ENCODE results near the gene ROM1. TPM values are rescaled to one million over a fixed set of nuclear protein-coding genes. Genes with fewer than 3 reads are reported as not detected.

ROM1 gene
- total RNA-seq, 1 experiment from 2014 or later: 2.7 TPM

DNA sequence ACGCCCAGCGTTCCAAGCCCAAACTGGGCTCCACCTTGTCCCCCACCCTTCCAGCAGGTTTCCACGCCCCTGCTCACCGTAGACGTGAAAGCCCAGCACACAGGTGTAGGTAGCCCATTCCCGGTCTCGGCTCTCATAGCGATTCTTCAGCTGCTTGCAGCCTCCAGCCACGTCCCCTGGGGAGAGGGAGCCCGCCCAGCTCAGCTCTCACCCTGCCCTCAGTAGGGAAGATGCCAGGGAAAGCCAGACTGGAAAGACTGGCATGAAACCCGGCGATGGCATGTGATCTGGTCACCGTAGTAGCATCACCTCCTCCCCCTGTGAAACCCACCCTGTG, 10.0 kb upstream of the ROM1 start:
- ChIA-PET CTCF (no interaction called here), POLR2A (no interaction called here)
- H3K27ac ChIP-seq (ENCODE audit: low read length): no peak overlapping the region
- no peaks in the 10 kb centered on the region for H3K9me3 ChIP-seq (ENCODE audit: control insufficient read depth, insufficient read depth, low read depth, low read length)
- H3K36me3 ChIP-seq (ENCODE audit: control insufficient read depth, insufficient read depth, low read length): peaks cover 17% of the 10 kb centered on the region
- in situ Hi-C loops (cut with HindIII; ENCODE audit: low pct_unique_long_range_greater_than_20kb, low sequenced_read_pairs): no loop called here
- intact Hi-C loops (cut with micrococcal nuclease; ENCODE audit: unreplicated experiment): no loop called here
- peaks cover 26% of the 10 kb centered on the region for H3K4me1 ChIP-seq (ENCODE audit: control insufficient read depth, insufficient read depth, low read length)
- no peak for DNase-seq (ENCODE audit: low read depth, low spot score)
- H3K27me3 ChIP-seq (ENCODE audit: control insufficient read depth, insufficient read depth, low read length): no peaks in the 10 kb centered on the region
- no peak overlapping the region for H3K4me3 ChIP-seq (ENCODE audit: low read depth in 2 of 2, low read length in 2 of 2)
- TF ChIP-seq TCF7L2 (IDR thresholded peaks at IDR 0.05; ENCODE audit: low read depth, low read length): no peak
- no peak for TF ChIP-seq SIN3A (IDR thresholded peaks at IDR 0.05; ENCODE audit: borderline replicate concordance, insufficient read depth, low read depth, low read length)
- no peak for TF ChIP-seq POLR2AphosphoS5 (IDR thresholded peaks at IDR 0.05; ENCODE audit: low read depth, low read length)
- TF ChIP-seq, protein P1, sequence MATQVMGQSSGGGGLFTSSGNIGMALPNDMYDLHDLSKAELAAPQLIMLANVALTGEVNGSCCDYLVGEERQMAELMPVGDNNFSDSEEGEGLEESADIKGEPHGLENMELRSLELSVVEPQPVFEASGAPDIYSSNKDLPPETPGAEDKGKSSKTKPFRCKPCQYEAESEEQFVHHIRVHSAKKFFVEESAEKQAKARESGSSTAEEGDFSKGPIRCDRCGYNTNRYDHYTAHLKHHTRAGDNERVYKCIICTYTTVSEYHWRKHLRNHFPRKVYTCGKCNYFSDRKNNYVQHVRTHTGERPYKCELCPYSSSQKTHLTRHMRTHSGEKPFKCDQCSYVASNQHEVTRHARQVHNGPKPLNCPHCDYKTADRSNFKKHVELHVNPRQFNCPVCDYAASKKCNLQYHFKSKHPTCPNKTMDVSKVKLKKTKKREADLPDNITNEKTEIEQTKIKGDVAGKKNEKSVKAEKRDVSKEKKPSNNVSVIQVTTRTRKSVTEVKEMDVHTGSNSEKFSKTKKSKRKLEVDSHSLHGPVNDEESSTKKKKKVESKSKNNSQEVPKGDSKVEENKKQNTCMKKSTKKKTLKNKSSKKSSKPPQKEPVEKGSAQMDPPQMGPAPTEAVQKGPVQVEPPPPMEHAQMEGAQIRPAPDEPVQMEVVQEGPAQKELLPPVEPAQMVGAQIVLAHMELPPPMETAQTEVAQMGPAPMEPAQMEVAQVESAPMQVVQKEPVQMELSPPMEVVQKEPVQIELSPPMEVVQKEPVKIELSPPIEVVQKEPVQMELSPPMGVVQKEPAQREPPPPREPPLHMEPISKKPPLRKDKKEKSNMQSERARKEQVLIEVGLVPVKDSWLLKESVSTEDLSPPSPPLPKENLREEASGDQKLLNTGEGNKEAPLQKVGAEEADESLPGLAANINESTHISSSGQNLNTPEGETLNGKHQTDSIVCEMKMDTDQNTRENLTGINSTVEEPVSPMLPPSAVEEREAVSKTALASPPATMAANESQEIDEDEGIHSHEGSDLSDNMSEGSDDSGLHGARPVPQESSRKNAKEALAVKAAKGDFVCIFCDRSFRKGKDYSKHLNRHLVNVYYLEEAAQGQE (IDR thresholded peaks at IDR 0.05; ENCODE audit: insufficient read depth in 1 of 2, low read depth in 2 of 2, low read length in 1 of 2): no peak
- TF ChIP-seq, protein P2, sequence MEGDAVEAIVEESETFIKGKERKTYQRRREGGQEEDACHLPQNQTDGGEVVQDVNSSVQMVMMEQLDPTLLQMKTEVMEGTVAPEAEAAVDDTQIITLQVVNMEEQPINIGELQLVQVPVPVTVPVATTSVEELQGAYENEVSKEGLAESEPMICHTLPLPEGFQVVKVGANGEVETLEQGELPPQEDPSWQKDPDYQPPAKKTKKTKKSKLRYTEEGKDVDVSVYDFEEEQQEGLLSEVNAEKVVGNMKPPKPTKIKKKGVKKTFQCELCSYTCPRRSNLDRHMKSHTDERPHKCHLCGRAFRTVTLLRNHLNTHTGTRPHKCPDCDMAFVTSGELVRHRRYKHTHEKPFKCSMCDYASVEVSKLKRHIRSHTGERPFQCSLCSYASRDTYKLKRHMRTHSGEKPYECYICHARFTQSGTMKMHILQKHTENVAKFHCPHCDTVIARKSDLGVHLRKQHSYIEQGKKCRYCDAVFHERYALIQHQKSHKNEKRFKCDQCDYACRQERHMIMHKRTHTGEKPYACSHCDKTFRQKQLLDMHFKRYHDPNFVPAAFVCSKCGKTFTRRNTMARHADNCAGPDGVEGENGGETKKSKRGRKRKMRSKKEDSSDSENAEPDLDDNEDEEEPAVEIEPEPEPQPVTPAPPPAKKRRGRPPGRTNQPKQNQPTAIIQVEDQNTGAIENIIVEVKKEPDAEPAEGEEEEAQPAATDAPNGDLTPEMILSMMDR (IDR thresholded peaks at IDR 0.05): no peak
- ATAC-seq: no peak
- BruUV-seq (replicated peaks): no TSS peak

DNA sequence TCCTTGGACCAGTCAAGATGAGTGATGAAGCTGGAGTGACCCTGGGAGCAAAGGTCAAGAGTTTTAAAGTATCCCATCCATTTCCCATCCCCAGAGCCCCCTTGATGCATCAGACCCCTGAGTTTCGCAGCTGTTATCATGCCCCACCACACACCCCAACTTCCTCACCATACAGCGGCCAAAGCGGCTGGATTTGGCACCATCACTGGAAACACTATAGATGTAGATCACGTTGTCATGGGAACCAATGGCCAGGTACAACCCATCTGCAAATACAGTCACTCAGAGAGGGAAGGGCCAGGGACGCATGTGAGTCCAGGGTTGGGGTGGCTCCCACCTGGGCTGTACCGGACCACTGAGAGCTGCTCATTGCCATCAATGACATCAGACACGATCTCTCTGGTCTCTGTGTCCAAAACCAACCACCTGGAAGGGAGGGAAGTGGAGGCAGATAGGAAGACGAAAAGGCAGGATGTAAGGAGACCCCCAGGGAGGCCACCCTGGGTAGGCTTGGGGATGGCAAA, 9.2 kb upstream of the ROM1 start:
- BruUV-seq (replicated peaks): no TSS peak
- in situ Hi-C loops (cut with HindIII; ENCODE audit: low pct_unique_long_range_greater_than_20kb, low sequenced_read_pairs) (no loop called here), intact Hi-C loops (cut with micrococcal nuclease; ENCODE audit: unreplicated experiment) (no loop called here)
- H3K4me1 ChIP-seq (ENCODE audit: control insufficient read depth, insufficient read depth, low read length): peaks cover 26% of the 10 kb centered on the region
- no peak for TF ChIP-seq SIN3A (IDR thresholded peaks at IDR 0.05; ENCODE audit: borderline replicate concordance, insufficient read depth, low read depth, low read length)
- TF ChIP-seq, protein P2 (IDR thresholded peaks at IDR 0.05): no peak
- TF ChIP-seq, protein P1 (IDR thresholded peaks at IDR 0.05; ENCODE audit: insufficient read depth in 1 of 2, low read depth in 2 of 2, low read length in 1 of 2): no peak
- no peak for TF ChIP-seq TCF7L2 (IDR thresholded peaks at IDR 0.05; ENCODE audit: low read depth, low read length)
- no peak for TF ChIP-seq POLR2AphosphoS5 (IDR thresholded peaks at IDR 0.05; ENCODE audit: low read depth, low read length)
- ATAC-seq: no peak
- peaks cover 14% of the 10 kb centered on the region for H3K36me3 ChIP-seq (ENCODE audit: control insufficient read depth, insufficient read depth, low read length)
- ChIA-PET POLR2A (no interaction called here), CTCF (no interaction called here)
- H3K4me3 ChIP-seq (ENCODE audit: low read depth in 2 of 2, low read length in 2 of 2): no peak overlapping the region
- H3K27me3 ChIP-seq (ENCODE audit: control insufficient read depth, insufficient read depth, low read length): no peaks in the 10 kb centered on the region
- no peak overlapping the region for H3K27ac ChIP-seq (ENCODE audit: low read length)
- DNase-seq (ENCODE audit: low read depth, low spot score): no peak
- no peaks in the 10 kb centered on the region for H3K9me3 ChIP-seq (ENCODE audit: control insufficient read depth, insufficient read depth, low read depth, low read length)

Data from Panc1 (cell line).